ENCODE measurements around the gene QRFP.

Gene QRFP

GRCh38 chr9:130906735-130907416, 10.3 kb upstream of the QRFP start:
- no peak for DNase-seq (ENCODE audit: extremely low spot score)
- CTCF ChIA-PET, result interaction anchor here (1.1 kb wide), 1 partner anchor 91 kb away, joined by 3 read pairs; no protein-coding TSS in a partner anchor
- no peak for TF ChIP-seq CTCF (IDR thresholded peaks at IDR 0.05; ENCODE audit: control extremely low read depth, extremely low read depth, low read depth, missing control alignments)

GRCh38 chr9:130905902-130906734, 9.5 kb upstream of the QRFP start:
- no peak for DNase-seq (ENCODE audit: extremely low spot score)
- CTCF ChIA-PET, result interaction anchor here (1.1 kb wide), 2 partner anchors 12 to 92 kb away, joined by 3 read pairs; no protein-coding TSS in a partner anchor
- POLR2A ChIA-PET, result no interaction called here
- no peak for TF ChIP-seq CTCF (IDR thresholded peaks at IDR 0.05; ENCODE audit: control extremely low read depth, extremely low read depth, low read depth, missing control alignments)

More at GRCh38 chr9:130906735-130907416, 10.3 kb upstream of the QRFP start:
- POLR2A ChIA-PET, result no interaction called here

GRCh38 chr9:130905125-130905901, 8.7 kb upstream of the QRFP start:
- DNase-seq (ENCODE audit: extremely low spot score), result no peak
- no peak for TF ChIP-seq CTCF (IDR thresholded peaks at IDR 0.05; ENCODE audit: control extremely low read depth, extremely low read depth, low read depth, missing control alignments)
- POLR2A ChIA-PET, result no interaction called here
- CTCF ChIA-PET, result interaction anchor here (1.1 kb wide), 1 partner anchor 13 kb away, joined by 3 read pairs; no protein-coding TSS in a partner anchor

- CTCF ChIA-PET, result interaction anchor here (1.1 kb wide), 1 partner anchor 14 kb away, joined by 3 read pairs; no protein-coding TSS in a partner anchor
Measured at GRCh38 chr9:130904070-130905044, 7.7 kb upstream of the QRFP start.

More at GRCh38 chr9:130904070-130905044, 7.7 kb upstream of the QRFP start:
- POLR2A ChIA-PET, result no interaction called here
- DNase-seq (ENCODE audit: extremely low spot score), result no peak
- no peak for TF ChIP-seq CTCF (IDR thresholded peaks at IDR 0.05; ENCODE audit: control extremely low read depth, extremely low read depth, low read depth, missing control alignments)
